Measurements from ENCODE around the gene FKBP6.
"Not testable (repeated sequence)": the region's sequence is repeated elsewhere in the genome, so short reads cannot be mapped to it uniquely, and the experiment has no call there.

The FKBP6 gene

GRCh38 chr7:73327922-73328321 lies at the start of gene FKBP6, which contains the start of gene TRIM50:
Gene FKBP6 (plus strand): TSS chr7:73328161. CDS start chr7:73328429, 268 bp downstream.
Gene TRIM50 (minus strand): TSS chr7:73328082. CDS start chr7:73324787, 3,295 bp downstream.
- DNase-seq, ATAC-seq: not testable (repeated sequence)

- not testable (repeated sequence) for ATAC-seq
These were observed 30.7 kb upstream of the FKBP6 start for GRCh38 chr7:73297235-73297634.

GRCh38 chr7:73297706-73298105 lies 30.3 kb upstream of the FKBP6 start:
- not testable (repeated sequence) for DNase-seq, ATAC-seq

More at GRCh38 chr7:73297235-73297634, 30.7 kb upstream of the FKBP6 start:
- DNase-seq = not testable (repeated sequence)

- not testable (repeated sequence) for ATAC-seq, DNase-seq
These were observed 28.1 kb upstream of the FKBP6 start for GRCh38 chr7:73299812-73300211.

GRCh38 chr7:73301108-73301507 lies 26.9 kb upstream of the FKBP6 start:
- not testable (repeated sequence) for DNase-seq, ATAC-seq

GRCh38 chr7:73302846-73303245 lies 25.1 kb upstream of the FKBP6 start:
- not testable (repeated sequence) for ATAC-seq, DNase-seq

- ATAC-seq = no peak
- no peak for DNase-seq
These were observed 24.4 kb upstream of the FKBP6 start for GRCh38 chr7:73303546-73303945.

- DNase-seq = no peak
These were observed 23.9 kb upstream of the FKBP6 start for GRCh38 chr7:73304071-73304470.

GRCh38 chr7:73304612-73305387 lies 23.2 kb upstream of the FKBP6 start:
- not testable (repeated sequence) for DNase-seq, ATAC-seq

More at GRCh38 chr7:73304071-73304470, 23.9 kb upstream of the FKBP6 start:
- no peak for ATAC-seq

- no peak for ATAC-seq
- DNase-seq = no peak
These were observed 20.5 kb upstream of the FKBP6 start for GRCh38 chr7:73307436-73307835.

GRCh38 chr7:73308074-73308664 lies 19.8 kb upstream of the FKBP6 start:
- DNase-seq = no peak
- ATAC-seq = peak; percentile 32

GRCh38 chr7:73308665-73309214 lies 19.2 kb upstream of the FKBP6 start, which contains the start of gene NSUN5:
Gene NSUN5 (minus strand): TSS chr7:73308826. CDS start chr7:73308790, 36 bp downstream.
- DNase-seq (peak; percentile 92), ATAC-seq (peak; percentile 97)

- not testable (repeated sequence) for ATAC-seq
These were observed 16.5 kb upstream of the FKBP6 start for GRCh38 chr7:73311421-73311820.

GRCh38 chr7:73312831-73313520 lies 15.0 kb upstream of the FKBP6 start:
- DNase-seq = no peak
- no peak for ATAC-seq

More at GRCh38 chr7:73311421-73311820, 16.5 kb upstream of the FKBP6 start:
- DNase-seq = not testable (repeated sequence)

- no peak for DNase-seq
- no peak for ATAC-seq
These were observed 14.4 kb upstream of the FKBP6 start for GRCh38 chr7:73313521-73313906.

GRCh38 chr7:73314271-73314670 lies 13.7 kb upstream of the FKBP6 start:
- ATAC-seq = no peak
- DNase-seq = no peak

- no peak for ATAC-seq
- no peak for DNase-seq
These were observed 11.4 kb upstream of the FKBP6 start for GRCh38 chr7:73316521-73316920.

- DNase-seq, ATAC-seq: not testable (repeated sequence)
These were observed 9.2 kb upstream of the FKBP6 start for GRCh38 chr7:73318656-73319204.

GRCh38 chr7:73319541-73319940 lies 8.4 kb upstream of the FKBP6 start:
- not testable (repeated sequence) for ATAC-seq, DNase-seq

GRCh38 chr7:73320009-73320408 lies 8.0 kb upstream of the FKBP6 start:
- not testable (repeated sequence) for ATAC-seq

GRCh38 chr7:73323434-73324080 lies 4.4 kb upstream of the FKBP6 start:
- not testable (repeated sequence) for ATAC-seq, DNase-seq

More at GRCh38 chr7:73320009-73320408, 8.0 kb upstream of the FKBP6 start:
- not testable (repeated sequence) for DNase-seq

Data from stimulated activated naive CD8-positive, alpha-beta T cell treated with anti-CD3 and anti-CD28 coated beads, Interleukin-15, Interleukin-2, amounts not matched to agents 100 U/mL and 50 U/mL, for 24 hours (primary cell).